ENCODE measurements around the gene MTFP1.
"Not testable (repeated sequence)": the region's sequence is repeated elsewhere in the genome, so short reads cannot be mapped to it uniquely, and the experiment has no call there.

MTFP1 gene

GRCh38 chr22:30402766-30403104 is 22.8 kb upstream of the MTFP1 start:
- DNase-seq = not testable (repeated sequence)

GRCh38 chr22:30404307-30404706 is 21.3 kb upstream of the MTFP1 start:
- DNase-seq = no peak

GRCh38 chr22:30405731-30406130 is 19.8 kb upstream of the MTFP1 start:
- DNase-seq = no peak

GRCh38 chr22:30406400-30406799 is 19.2 kb upstream of the MTFP1 start:
- DNase-seq = no peak

GRCh38 chr22:30408388-30409102 is 17.0 kb upstream of the MTFP1 start:
- DNase-seq = no peak

- no peak for DNase-seq
These were observed 13.8 kb upstream of the MTFP1 start for GRCh38 chr22:30411780-30412179.

GRCh38 chr22:30413001-30413400 is 12.6 kb upstream of the MTFP1 start:
- DNase-seq = no peak

GRCh38 chr22:30413745-30414524 is 11.6 kb upstream of the MTFP1 start:
- no peak for DNase-seq

GRCh38 chr22:30414525-30415047 is 11.0 kb upstream of the MTFP1 start:
- DNase-seq = no peak

GRCh38 chr22:30416403-30416802 is 9.2 kb upstream of the MTFP1 start:
- DNase-seq = no peak

GRCh38 chr22:30416837-30417236 is 8.7 kb upstream of the MTFP1 start:
- DNase-seq = no peak

- no peak for DNase-seq
These were observed 5.0 kb upstream of the MTFP1 start for GRCh38 chr22:30420347-30421125.

GRCh38 chr22:30421695-30422480 is 3.7 kb upstream of the MTFP1 start:
- DNase-seq = no peak

GRCh38 chr22:30422481-30423300 is 2.9 kb upstream of the MTFP1 start:
- DNase-seq = no peak

- peak; percentile 22 for DNase-seq
These were observed 2.1 kb upstream of the MTFP1 start for GRCh38 chr22:30423301-30423958.

- DNase-seq = peak; percentile 95
These were observed 1.5 kb upstream of the MTFP1 start for GRCh38 chr22:30423959-30424533.

- DNase-seq = no peak
These were observed 838 bp upstream of the MTFP1 start for GRCh38 chr22:30424534-30425326.

GRCh38 chr22:30425327-30425615 is 297 bp upstream of the MTFP1 start:
- DNase-seq = no peak

GRCh38 chr22:30426388-30427353 is 1.1 kb downstream of the MTFP1 start:
- DNase-seq = peak; percentile 80

Data from activated T-cell treated with anti-CD3 and anti-CD28 coated beads for 4 hours (primary cell).